Hematopoietic multipotent progenitor cell treated with erythropoietin and hydrocortisone succinate and interleukin-3 and kit ligand, for 15 days (in vitro differentiated cells): ENCODE results near the gene MRPL1.

ENCODE experiments used
- DNase-seq: peaks from one replicate; pipeline ENCODE4 v3.0.0-alpha.2; 2015; ENCODE audit warnings: low spot score

MRPL1 gene

DNA sequence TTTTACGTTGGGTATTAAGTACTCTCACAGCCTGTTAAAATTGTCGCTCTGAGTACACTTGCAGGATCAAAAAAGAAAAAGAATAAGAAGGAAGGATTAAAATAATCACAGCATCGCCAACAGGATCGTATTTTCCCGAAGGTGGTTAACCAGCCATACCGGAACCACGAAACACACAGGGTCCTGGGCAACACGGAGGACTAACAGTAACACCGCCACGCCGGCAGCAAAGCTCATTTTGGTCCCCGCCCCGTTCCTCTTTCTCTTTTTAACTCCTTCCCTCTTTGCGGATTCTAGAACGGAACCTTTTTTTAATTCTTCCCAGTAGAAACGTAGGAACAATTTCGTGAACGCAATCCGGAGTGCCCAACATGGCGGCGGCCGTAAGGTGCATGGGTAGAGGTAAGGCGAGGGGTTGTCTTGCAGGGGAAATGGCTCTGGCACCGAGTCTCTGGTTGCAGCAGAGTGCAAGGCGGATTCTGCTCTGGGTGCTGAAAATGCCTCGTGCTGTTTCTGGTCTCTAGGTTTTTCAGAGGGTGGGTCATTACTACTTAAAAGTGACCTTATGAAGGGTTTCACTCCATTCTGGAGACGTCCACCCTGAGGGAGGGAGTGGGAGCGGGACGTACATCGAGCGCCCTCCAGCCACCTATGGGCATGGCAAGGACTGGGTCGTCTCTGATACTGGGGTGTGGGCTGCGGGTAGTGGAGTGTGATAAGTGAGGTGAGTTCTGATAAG lies at the start of gene MRPL1:
MRPL1 (plus strand) TSS at position 353 of the 739 bp plus-strand sequence; CDS start at position 372, 19 bp downstream.
- peak; percentile 92 for DNase-seq

GRCh38 chr4:77815636-77816035 lies 47.0 kb upstream of the MRPL1 start:
- DNase-seq = no peak

GRCh38 chr4:77816546-77816945 lies 46.1 kb upstream of the MRPL1 start:
- no peak for DNase-seq

GRCh38 chr4:77817304-77818072 lies 45.1 kb upstream of the MRPL1 start:
- no peak for DNase-seq

DNA sequence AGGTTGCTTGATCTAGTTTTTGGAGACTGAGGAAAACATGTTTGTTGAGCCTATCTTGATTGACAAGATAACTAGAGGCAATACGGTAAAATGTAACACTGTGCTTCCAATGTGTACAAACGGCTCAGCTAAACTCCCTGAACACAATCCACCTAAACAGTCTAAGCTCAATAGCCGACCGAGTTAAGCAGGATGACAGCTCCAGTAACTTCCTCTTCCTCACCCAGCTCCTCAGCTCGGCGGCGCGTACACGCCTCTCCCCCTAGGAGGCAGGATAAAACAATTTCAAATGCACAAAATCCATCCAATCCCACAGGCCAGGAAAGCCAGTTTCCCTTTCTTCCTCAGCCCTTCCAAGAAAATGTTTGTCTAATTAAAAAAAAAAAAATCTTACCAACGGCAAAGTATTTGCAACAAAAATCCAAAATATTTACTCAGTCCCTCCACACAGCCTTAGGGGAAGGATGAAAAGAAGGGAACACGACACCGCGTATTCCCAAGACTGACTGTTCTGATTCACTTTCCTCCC lies 44.5 kb upstream of the MRPL1 start:
- peak; percentile 49 for DNase-seq

DNA sequence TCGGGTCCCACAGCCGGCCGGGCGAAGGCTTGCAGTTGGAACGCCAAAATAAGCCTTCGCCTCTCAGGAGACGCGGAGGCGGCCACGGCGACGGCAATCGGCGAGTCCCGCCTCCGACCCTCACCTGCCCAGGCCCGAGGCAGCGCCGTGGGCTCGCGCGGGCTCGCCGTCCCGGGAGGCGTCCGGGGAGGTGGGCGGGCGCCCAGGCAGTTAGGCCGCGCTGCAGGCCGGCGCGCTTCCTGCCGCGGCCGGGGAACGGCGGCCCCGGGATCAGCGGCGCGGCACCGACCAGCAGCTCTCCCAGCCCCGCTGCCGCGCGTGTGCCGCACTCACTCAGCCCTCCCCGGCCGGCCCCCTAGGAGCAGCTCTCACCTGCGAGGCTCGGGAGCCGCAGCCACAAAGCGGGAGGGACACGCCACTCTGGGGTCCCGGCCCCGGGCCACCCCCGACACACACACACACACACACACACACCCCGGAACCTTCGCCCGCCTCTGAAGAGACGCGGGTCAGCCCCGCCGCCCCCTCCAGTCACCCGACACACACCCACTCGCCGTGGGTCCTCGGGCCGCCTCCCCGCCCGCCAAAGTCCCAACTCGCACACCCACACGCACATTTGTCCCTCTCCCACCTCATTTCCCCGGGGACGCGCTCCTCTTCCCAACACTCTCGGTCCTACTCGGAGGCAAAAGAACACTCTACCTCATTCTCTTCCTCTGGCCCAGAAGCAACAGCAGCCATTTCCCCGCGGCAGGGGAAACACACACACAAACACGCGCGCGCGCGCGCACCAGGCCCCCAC lies 43.8 kb upstream of the MRPL1 start, which contains the start of gene CNOT6L:
CNOT6L (minus strand) TSS at position 767 of the 802 bp plus-strand sequence; CDS start at position 707, 60 bp downstream.
- DNase-seq = peak; percentile 55

DNA sequence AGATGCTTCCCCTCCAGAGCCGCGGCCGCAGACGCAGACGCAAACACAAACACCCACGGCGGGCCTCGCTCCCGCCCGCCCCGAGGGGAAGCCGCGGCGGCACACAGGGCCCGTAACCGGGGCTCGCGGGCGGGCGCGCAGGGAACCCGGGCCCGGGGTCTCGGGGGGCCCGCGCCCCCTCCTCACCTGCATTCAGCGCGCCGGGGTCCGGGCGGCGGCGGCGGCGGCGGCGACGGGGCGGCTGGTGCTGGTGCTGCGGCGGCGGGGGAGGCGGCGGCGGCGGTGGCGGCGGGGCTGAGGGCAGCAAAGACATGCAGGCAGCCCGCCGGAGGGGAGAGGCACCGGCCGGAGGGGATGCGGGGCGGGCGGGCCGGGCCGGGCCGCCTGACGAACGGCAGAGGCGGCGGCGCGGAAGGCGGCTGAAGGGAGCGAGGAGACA lies 43.2 kb upstream of the MRPL1 start:
- no peak for DNase-seq

GRCh38 chr4:77819843-77820648 lies 42.6 kb upstream of the MRPL1 start:
- DNase-seq = peak; percentile 93

GRCh38 chr4:77820649-77821561 lies 41.7 kb upstream of the MRPL1 start:
- peak; percentile 33 for DNase-seq

GRCh38 chr4:77821775-77822174 lies 40.9 kb upstream of the MRPL1 start:
- no peak for DNase-seq

DNA sequence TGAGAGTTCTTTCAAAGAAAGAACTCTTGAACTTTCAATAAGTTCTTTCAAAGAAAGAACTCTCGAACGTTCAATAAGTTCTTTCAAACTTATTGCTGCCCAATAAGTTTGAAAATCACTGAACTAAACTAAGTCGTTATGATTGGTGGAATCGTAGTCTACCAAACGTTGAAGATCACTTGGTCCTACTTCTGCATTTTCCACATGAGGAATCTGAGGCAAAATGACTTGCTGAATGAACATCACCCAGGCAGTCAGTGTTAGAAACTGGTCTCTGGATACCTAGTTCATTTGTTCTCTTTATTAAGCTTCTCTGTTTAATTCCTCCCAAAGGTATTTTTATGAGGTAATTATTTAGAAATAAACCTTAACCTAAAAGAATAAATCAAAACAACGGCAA lies 36.4 kb upstream of the MRPL1 start:
- no peak for DNase-seq

GRCh38 chr4:77827343-77827742 lies 35.3 kb upstream of the MRPL1 start:
- DNase-seq = no peak

DNA sequence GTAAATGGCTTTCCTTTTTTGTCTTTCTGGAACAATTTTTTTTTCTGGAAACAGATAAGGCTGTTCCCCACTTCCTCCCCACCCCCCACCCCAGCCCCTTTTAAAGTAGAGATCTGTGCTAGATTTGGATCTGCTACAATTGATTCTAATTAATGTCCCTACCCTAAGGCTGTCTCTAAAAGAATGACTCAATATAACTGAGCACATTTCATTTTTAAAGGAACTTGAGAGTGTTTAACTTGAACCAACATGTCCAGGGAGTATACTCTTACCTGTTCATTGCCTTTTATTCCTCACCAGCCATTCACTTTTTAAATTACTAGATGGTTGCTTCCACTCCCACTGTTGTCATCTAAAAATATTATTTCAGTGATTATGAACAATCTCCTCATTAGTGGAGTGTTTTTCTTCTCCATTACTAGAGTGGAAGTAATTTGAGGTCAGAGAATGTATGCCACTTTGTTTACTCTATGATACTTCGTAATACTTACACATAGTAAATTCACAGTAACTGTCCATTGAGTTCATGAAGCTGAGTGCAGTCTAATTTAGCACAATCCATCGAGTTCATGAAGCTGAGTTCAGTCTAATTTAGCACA lies 29.4 kb upstream of the MRPL1 start:
- DNase-seq = no peak

DNA sequence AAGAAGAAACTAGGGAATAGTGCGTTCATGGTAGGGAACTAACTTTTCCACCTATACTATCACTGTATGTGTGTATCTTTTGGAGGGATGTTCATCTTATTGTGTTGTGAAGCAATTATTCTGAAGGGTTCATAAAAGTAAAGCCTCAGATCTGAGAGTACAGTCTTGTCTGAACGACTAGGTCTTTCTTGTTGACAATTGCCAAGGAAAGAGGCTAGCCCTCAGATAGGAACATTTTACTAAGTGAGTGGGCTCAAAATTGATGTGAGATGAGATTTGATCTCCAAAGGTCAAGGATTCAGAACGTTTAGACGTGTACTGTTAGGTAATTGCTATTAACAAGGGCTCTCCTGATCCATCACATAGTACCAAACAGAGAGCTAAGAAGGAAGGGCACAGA lies 28.2 kb upstream of the MRPL1 start:
- no peak for DNase-seq

DNA sequence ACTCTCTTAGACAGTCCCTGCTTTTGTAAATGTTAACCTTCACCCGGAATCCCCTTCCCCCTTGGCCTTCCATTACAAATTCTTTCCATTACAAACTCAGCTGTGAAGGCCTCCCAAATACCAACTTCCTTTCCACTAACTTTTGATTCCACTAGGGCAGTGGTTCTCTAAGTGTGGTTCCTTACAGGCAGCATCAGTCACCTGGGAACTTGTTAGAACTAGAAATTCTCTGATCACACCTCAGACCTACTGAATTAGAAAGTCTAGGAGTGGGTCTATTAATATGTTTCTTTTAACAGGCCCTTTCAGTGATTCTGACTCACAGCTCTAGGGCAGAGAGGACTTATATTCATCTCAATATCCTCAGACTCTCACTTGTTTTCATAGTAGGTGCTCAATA lies 19.0 kb upstream of the MRPL1 start:
- DNase-seq = no peak

DNA sequence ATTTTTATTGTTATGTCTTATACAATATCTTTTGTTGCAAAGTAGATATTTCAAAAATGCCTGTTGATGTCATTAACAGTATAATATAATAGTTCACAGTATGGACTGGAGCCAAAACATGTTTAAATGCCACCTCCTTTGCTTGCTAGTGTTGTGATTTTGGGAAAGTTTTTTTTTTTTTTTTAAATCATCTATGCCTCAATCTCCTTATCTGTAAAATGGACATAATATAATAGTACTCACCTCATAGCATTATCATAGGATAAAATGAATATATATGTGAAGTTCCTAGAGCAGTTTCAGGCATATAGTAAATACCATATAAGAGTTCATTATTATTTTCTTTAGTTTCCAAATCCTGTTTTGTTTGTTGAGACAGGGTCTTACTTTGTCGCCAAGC lies 18.3 kb upstream of the MRPL1 start:
- no peak for DNase-seq

DNA sequence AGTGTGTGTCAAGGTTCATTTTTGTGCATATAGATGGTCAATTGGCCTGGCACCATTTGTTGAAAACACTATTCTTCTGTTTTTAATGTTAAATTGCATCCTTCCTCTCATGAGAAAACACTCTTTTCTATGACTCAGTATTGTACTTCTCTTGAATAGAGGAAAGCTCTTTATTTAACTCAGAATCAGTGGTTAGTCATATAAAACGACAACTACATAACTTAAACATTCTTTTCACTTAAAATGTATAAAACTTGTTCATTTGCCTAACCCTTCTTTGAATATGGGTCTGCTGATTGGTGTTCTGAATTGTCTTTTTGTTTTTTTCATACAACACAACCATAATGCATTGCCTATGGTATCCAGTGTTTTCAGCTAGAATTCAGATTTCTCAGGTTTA lies 17.2 kb upstream of the MRPL1 start:
- no peak for DNase-seq

- no peak for DNase-seq
These were observed 16.7 kb upstream of the MRPL1 start for GRCh38 chr4:77845929-77846328.

- DNase-seq = no peak
These were observed 14.1 kb upstream of the MRPL1 start for GRCh38 chr4:77848508-77848907.
